Osteocyte (in vitro differentiated cells): Measurements from ENCODE around the gene TNFRSF18. TPM values are rescaled to one million over a fixed set of nuclear protein-coding genes. Genes with fewer than 3 reads are reported as not detected.

Experiments
- DNase-seq: peaks from one replicate; pipeline ENCODE4 v3.0.0; 2021; ENCODE audit warnings: mixed read lengths; ENCODE audit not compliant: unreplicated experiment; ENCODE audit errors: extremely low spot score
- H3K27ac Mint-ChIP-seq: one replicate; pipeline ENCODE4 v1.8.0; 2021; ENCODE audit warnings: mild to moderate bottlenecking, mixed read lengths; ENCODE audit not compliant: unreplicated experiment
- H3K27me3 Mint-ChIP-seq: one replicate; pipeline ENCODE4 v1.8.0; 2021; ENCODE audit warnings: mixed read lengths; ENCODE audit not compliant: unreplicated experiment
- H3K36me3 Mint-ChIP-seq: one replicate; pipeline ENCODE4 v1.8.0; 2021; ENCODE audit warnings: mixed read lengths; ENCODE audit not compliant: unreplicated experiment
- H3K4me1 Mint-ChIP-seq: one replicate; pipeline ENCODE4 v1.8.0; 2021; ENCODE audit warnings: mixed read lengths; ENCODE audit not compliant: unreplicated experiment
- H3K4me3 Mint-ChIP-seq: one replicate; pipeline ENCODE4 v1.8.0; 2021; ENCODE audit warnings: mild to moderate bottlenecking, moderate library complexity, mixed read lengths; ENCODE audit not compliant: unreplicated experiment
- H3K9me3 Mint-ChIP-seq: one replicate; pipeline ENCODE4 v1.8.0; 2021; ENCODE audit warnings: mixed read lengths; ENCODE audit not compliant: unreplicated experiment
- total RNA-seq: library from RNA; stranded (reverse); gene quantifications from 2 replicates; pipeline ENCODE4 v1.2.1, GENCODE V29; 2021
- TF ChIP-seq, protein P1 (sequence below): fragments of 200-600 bp; sonication (generic); IDR thresholded peaks from 2 replicates; pipeline ENCODE4 v1.5.0; 2021; ENCODE audit warnings: antibody characterized with exemption, mild to moderate bottlenecking, moderate library complexity

Gene TNFRSF18
- total RNA-seq, 1 donor from 2014 or later: not detected

GRCh38 chr1:1171161-1171545 is 35.2 kb downstream of the TNFRSF18 start:
- peaks cover 6% of the 10 kb centered on the region for H3K27me3 Mint-ChIP-seq
- TF ChIP-seq, protein P1, sequence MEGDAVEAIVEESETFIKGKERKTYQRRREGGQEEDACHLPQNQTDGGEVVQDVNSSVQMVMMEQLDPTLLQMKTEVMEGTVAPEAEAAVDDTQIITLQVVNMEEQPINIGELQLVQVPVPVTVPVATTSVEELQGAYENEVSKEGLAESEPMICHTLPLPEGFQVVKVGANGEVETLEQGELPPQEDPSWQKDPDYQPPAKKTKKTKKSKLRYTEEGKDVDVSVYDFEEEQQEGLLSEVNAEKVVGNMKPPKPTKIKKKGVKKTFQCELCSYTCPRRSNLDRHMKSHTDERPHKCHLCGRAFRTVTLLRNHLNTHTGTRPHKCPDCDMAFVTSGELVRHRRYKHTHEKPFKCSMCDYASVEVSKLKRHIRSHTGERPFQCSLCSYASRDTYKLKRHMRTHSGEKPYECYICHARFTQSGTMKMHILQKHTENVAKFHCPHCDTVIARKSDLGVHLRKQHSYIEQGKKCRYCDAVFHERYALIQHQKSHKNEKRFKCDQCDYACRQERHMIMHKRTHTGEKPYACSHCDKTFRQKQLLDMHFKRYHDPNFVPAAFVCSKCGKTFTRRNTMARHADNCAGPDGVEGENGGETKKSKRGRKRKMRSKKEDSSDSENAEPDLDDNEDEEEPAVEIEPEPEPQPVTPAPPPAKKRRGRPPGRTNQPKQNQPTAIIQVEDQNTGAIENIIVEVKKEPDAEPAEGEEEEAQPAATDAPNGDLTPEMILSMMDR: no peak
- H3K36me3 Mint-ChIP-seq: no peaks in the 10 kb centered on the region
- H3K9me3 Mint-ChIP-seq: no peaks in the 10 kb centered on the region
- no peak for DNase-seq
- no peak overlapping the region for H3K4me3 Mint-ChIP-seq
- peaks cover 6% of the 10 kb centered on the region for H3K4me1 Mint-ChIP-seq
- H3K27ac Mint-ChIP-seq: no peak overlapping the region

- DNase-seq: no peak
- Mint-ChIP-seq H3K27me3 (peaks cover 4% of the 10 kb centered on the region), H3K4me1 (peaks cover 9% of the 10 kb centered on the region), H3K36me3 (no peaks in the 10 kb centered on the region), H3K27ac (no peak overlapping the region), H3K9me3 (no peaks in the 10 kb centered on the region), H3K4me3 (no peak overlapping the region)
- TF ChIP-seq, protein P1: no peak
These were observed 35.9 kb downstream of the TNFRSF18 start for GRCh38 chr1:1170215-1171091.

GRCh38 chr1:1169429-1170214 is 36.8 kb downstream of the TNFRSF18 start:
- Mint-ChIP-seq H3K27ac (no peak overlapping the region), H3K36me3 (no peaks in the 10 kb centered on the region), H3K4me1 (peaks cover 9% of the 10 kb centered on the region), H3K9me3 (no peaks in the 10 kb centered on the region), H3K4me3 (no peak overlapping the region), H3K27me3 (peaks cover 3% of the 10 kb centered on the region)
- DNase-seq: no peak
- TF ChIP-seq, protein P1: no peak

DNA sequence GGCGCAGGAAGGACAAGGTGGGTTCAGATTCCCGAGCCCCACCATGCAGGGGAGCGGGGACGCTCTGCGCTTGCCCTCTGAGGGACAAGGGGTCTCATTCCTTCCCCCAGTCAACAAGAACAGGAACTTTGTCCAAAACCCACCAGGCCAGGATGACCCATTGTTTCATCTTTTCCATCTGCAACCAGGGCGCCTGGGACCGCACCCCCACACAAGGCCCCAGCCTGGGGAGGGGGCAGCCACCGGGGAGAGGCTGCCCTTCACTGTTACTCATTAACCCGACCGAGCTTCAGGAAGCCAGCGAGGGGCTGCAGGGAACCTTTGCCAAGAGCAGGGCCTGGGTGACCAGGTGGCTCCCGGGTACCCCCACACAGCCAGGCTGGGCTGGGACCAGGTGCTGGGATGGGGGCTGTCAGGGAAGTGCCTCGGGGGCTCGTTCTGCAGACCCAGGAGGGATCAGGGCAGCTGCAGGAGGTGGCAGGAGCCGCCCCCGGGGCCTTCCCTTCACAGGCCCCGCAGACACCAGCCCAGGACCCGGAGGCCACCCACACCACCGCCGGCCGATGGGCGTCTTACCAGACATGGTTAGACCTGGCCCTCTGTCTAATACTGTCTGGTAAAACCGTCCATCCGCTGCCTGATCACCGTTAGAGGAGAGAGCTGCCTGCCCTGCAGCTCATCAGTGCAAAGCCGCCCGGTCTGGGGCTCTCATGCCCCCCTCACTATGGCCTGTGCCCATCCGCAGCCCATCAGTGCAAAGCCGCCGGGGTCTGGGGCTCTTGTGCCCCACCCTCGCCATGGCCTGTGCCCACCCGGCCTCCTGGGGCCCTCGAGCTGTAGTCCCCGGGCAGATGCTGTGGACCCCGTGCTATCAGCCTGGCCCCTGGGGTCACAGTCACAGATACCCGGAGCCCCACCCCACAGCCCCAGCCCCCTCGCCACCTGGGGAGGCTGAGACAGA is 37.7 kb downstream of the TNFRSF18 start:
- no peak for DNase-seq
- no peaks in the 10 kb centered on the region for H3K27me3 Mint-ChIP-seq
- H3K4me3 Mint-ChIP-seq: no peak overlapping the region
- H3K4me1 Mint-ChIP-seq: peaks cover 9% of the 10 kb centered on the region
- H3K27ac Mint-ChIP-seq: no peak overlapping the region
- no peaks in the 10 kb centered on the region for H3K36me3 Mint-ChIP-seq
- no peaks in the 10 kb centered on the region for H3K9me3 Mint-ChIP-seq
- TF ChIP-seq, protein P1: no peak
